Lung (tissue), 12 donors: ENCODE data around the gene MED27. TPM values are rescaled to one million over a fixed set of nuclear protein-coding genes. Genes with fewer than 3 reads are reported as not detected.

ENCODE experiments used
- ATAC-seq: fragments of 200-7000 bp; cut with Tn5 transposase; one replicate; pipeline ENCODE4 v1.9.1; 2020; ENCODE audit warnings: moderate number of reproducible peaks; ENCODE audit not compliant: insufficient read depth, low FRiP score
- DNase-seq, 3 donors: peaks; one replicate each; pipeline ENCODE4 v3.0.0-alpha.2; 2013 to 2017
- H3K27ac ChIP-seq, 2 donors: one replicate each; pipeline ENCODE4 v1.5.1; 2013; ENCODE audit warnings: mild to moderate bottlenecking in 2 of 2, moderate library complexity in 2 of 2, control low read depth in 1 of 2, inconsistent platforms in 1 of 2, low read depth in 1 of 2, low read length in 1 of 2
- H3K27me3 ChIP-seq, 3 donors: one replicate each; pipeline ENCODE4 v1.5.1; 2013; ENCODE audit warnings: low read length in 2 of 3; ENCODE audit not compliant: control insufficient read depth in 3 of 3, insufficient read depth in 3 of 3
- H3K36me3 ChIP-seq, 4 donors: one replicate each; pipeline ENCODE4 v1.5.1; 2013; ENCODE audit warnings: low read length in 4 of 4, mild to moderate bottlenecking in 1 of 4, moderate library complexity in 1 of 4; ENCODE audit not compliant: control insufficient read depth in 4 of 4, insufficient read depth in 4 of 4
- H3K4me1 ChIP-seq, 5 donors: one replicate each; pipeline ENCODE4 v1.5.1; 2013; ENCODE audit warnings: low read length in 5 of 5, mild to moderate bottlenecking in 2 of 5, moderate library complexity in 1 of 5; ENCODE audit not compliant: control insufficient read depth in 5 of 5, insufficient read depth in 5 of 5
- H3K4me3 ChIP-seq: one replicate; pipeline ENCODE4 v1.5.1; 2013; ENCODE audit warnings: mild to moderate bottlenecking, control low read depth, moderate library complexity
- H3K9ac ChIP-seq, 2 donors: one replicate each; pipeline ENCODE4 v1.5.1; 2013; ENCODE audit warnings: low read length in 2 of 2, control low read depth in 1 of 2; ENCODE audit not compliant: insufficient read depth in 1 of 2
- H3K9me3 ChIP-seq, 4 donors: one replicate each; pipeline ENCODE4 v1.5.1; 2013; ENCODE audit warnings: low read length in 3 of 4, mild to moderate bottlenecking in 1 of 4, moderate library complexity in 1 of 4; ENCODE audit not compliant: control insufficient read depth in 4 of 4, insufficient read depth in 3 of 4
- WGBS, 2 donors: extraction: QIAGEN DNeasy Blood & Tissue Kit; methylation state at CpG; one replicate each; pipeline ENCODE4 v1.1.7; 2013; 5-methylcytosine and 5-hydroxymethylcytosine counted together
- polyA plus RNA-seq, 2 donors: library from polyadenylated mRNA; stranded (reverse); fragments of 200-250 nt; gene quantifications; one replicate each; pipeline ENCODE4 v1.2.1, GENCODE V29; 2013
- total RNA-seq, 2 donors: library from RNA; depleted of rRNA in 1 of 2; stranded (reverse); fragments of >200 nt in 1 of 2; gene quantifications; one replicate each; pipeline ENCODE4 v1.2.1, GENCODE V29; 2014 to 2021
- TF ChIP-seq, protein P1 (sequence below): IDR thresholded peaks from 2 replicates; pipeline ENCODE4 v1.5.1; 2012; ENCODE audit warnings: mild to moderate bottlenecking; ENCODE audit errors: control extremely low read depth, extremely low read depth
- donor health status: control.
- donor health status: control.
- donor health status: Bipolar disorder and iron deficiency.
- donor health status: healthy.
- donor health status: DM: yes; HTN: yes; CAD: no.

The MED27 gene
- total and polyA plus RNA-seq, 4 donors: 9.8 to 22.3 (median 16.7) TPM

DNA sequence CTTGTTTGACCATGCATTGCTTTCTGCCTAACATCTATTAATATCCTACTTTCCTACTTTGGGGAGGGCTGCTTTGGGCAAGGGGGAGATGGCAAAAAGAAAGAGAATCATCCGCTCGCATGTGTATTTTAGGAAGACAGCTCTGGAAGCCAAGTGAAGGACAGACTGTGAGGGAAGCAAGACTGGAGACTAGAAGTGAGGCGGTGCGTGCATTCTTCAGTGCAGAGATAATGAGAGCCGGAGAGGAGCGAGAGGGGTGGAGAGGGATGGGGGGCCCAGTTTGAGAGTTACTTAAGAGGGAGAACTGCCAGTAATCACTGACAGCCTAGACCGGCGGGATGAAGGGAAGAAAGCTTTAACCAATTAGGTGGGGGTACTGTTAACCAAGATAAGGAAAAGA lies 188.1 kb downstream of the MED27 start:
- Histone ChIP-seq H3K27me3 (no peaks in the 10 kb centered on the region), H3K4me3 (no peak overlapping the region), H3K27ac (peak overlapping the region in 1 of 2 donors; percentile 13), H3K9me3 (no peaks in the 10 kb centered on the region), H3K4me1 (peaks cover 3 to 48% (median 13%) of the 10 kb centered on the region in 5 donors), H3K9ac (no peak overlapping the region), H3K36me3 (peaks cover 0 to 3% (median 0%) of the 10 kb centered on the region in 4 donors)
- 89% methylated on average over 8 of the region's 8 CpGs for WGBS, 2 donors
- no peak for ATAC-seq
- DNase-seq: peak; percentile 31 to 46 (median 45)
- TF ChIP-seq, protein P1, sequence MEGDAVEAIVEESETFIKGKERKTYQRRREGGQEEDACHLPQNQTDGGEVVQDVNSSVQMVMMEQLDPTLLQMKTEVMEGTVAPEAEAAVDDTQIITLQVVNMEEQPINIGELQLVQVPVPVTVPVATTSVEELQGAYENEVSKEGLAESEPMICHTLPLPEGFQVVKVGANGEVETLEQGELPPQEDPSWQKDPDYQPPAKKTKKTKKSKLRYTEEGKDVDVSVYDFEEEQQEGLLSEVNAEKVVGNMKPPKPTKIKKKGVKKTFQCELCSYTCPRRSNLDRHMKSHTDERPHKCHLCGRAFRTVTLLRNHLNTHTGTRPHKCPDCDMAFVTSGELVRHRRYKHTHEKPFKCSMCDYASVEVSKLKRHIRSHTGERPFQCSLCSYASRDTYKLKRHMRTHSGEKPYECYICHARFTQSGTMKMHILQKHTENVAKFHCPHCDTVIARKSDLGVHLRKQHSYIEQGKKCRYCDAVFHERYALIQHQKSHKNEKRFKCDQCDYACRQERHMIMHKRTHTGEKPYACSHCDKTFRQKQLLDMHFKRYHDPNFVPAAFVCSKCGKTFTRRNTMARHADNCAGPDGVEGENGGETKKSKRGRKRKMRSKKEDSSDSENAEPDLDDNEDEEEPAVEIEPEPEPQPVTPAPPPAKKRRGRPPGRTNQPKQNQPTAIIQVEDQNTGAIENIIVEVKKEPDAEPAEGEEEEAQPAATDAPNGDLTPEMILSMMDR: no peak

DNA sequence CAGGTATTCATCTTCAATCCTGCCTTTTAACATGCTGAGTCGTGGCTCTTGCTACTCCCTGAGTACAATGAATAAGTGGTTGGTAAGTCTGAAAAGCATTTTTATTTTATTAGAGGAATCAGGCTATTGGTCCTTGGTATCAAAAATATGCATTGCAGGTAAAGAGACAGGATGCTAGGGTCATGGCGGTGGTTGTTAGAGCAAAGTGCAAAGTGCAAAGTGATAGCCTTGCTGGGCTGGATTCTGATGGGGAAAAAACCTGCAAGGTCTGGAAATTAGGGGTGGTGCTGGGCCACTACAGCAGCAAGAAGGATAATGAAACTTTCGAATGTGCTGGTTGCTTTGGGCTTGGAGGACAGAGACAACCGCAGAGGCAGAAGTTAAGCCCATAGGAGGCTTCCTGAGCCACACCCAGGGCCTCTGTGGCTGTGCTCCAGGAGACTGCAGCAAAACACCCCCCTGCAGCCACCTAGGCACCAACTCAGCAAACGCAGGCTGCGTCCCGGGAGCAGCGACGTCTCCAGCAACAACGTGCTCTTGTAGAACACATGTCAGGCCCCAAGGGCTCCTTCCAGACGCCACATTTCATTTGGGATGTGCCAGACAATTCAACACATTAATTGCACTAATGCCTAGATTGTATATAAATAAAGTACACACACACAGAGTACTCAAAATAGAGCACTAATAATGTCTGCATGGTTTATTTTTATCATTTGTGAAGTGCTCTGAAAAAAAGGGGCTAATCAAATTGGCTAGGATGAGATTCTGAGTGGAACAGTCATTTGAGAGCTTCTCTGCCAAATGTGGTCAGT lies 190.0 kb downstream of the MED27 start:
- Histone ChIP-seq H3K9me3 (no peaks in the 10 kb centered on the region), H3K9ac (no peak overlapping the region), H3K27me3 (no peaks in the 10 kb centered on the region), H3K4me3 (no peak overlapping the region), H3K27ac (peak overlapping the region; percentile 13 to 26), H3K4me1 (peaks cover 11 to 52% (median 22%) of the 10 kb centered on the region in 5 donors), H3K36me3 (peaks cover 0 to 3% (median 0%) of the 10 kb centered on the region in 4 donors)
- WGBS, 2 donors: 76 to 87% methylated on average over 11 of the region's 11 CpGs
- DNase-seq (peak; percentile 20 to 66 (median 64)), ATAC-seq (no peak)
- TF ChIP-seq, protein P1: no peak

DNA sequence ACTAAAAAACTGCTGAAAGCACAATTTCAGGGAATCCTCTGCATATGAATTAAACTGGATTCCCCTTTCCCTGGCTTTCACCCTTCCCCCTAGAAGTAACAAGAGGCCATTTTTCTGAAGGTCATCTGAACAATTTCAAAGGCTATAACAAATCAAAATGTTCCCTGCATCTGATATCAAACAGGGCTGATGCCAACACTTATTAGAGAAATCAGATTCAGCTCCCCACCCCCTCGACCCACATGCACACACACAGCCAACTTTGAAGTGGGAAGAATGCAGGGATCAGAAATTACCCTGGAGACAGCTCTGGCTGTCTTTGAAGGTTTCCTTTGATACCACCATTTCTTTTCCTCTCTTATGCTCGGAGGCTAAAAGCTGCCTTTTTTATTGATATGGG lies 190.7 kb downstream of the MED27 start:
- no peak overlapping the region for H3K4me3 ChIP-seq
- no peaks in the 10 kb centered on the region for H3K9me3 ChIP-seq
- H3K36me3 ChIP-seq: peaks cover 0 to 3% (median 0%) of the 10 kb centered on the region in 4 donors
- DNase-seq (no peak), ATAC-seq (no peak)
- H3K27me3 ChIP-seq: no peaks in the 10 kb centered on the region
- WGBS, 2 donors: 86 to 91% methylated on average over 2 of the region's 2 CpGs
- TF ChIP-seq, protein P1: no peak
- no peak overlapping the region for H3K27ac ChIP-seq
- peaks cover 11 to 52% (median 22%) of the 10 kb centered on the region in 5 donors for H3K4me1 ChIP-seq
- H3K9ac ChIP-seq: no peak overlapping the region
